Activated CD4-positive, alpha-beta T cell treated with anti-CD3 and anti-CD28 coated beads, Interleukin-2, amount 10 ng/mL, durations not matched to agents 7 days and 5 days (primary cell): Measurements from ENCODE around the gene PTPRD. TPM values are rescaled to one million over a fixed set of nuclear protein-coding genes. Genes with fewer than 3 reads are reported as not detected.

ENCODE experiments used
- CTCF ChIA-PET: fragments of 350-600 bp; sonication (Branson Sonifier 250); formaldehyde crosslinking; loops from one replicate; lab custom pipeline; 2021; ENCODE audit warnings: antibody characterized with exemption; lab: Charles Lee
- POLR2A ChIA-PET: fragments of 350-600 bp; sonication (Branson Sonifier 250); formaldehyde crosslinking; loops from one replicate; lab custom pipeline; 2021; ENCODE audit warnings: antibody characterized with exemption; lab: Charles Lee
- DNase-seq: peaks from one replicate; pipeline ENCODE4 v3.0.0-alpha.2; 2020
- H3K27ac Mint-ChIP-seq: one replicate; pipeline ENCODE4 v1.8.0; 2021; ENCODE audit warnings: mild to moderate bottlenecking, moderate library complexity, mixed read lengths
- H3K27me3 Mint-ChIP-seq: one replicate; pipeline ENCODE4 v1.8.0; 2021; ENCODE audit warnings: mixed read lengths
- H3K36me3 Mint-ChIP-seq: one replicate; pipeline ENCODE4 v1.8.0; 2021; ENCODE audit warnings: low read depth, mixed read lengths
- H3K4me1 Mint-ChIP-seq: one replicate; pipeline ENCODE4 v1.8.0; 2021; ENCODE audit warnings: mixed read lengths
- H3K4me3 Mint-ChIP-seq: one replicate; pipeline ENCODE4 v1.8.0; 2021; ENCODE audit warnings: mild to moderate bottlenecking, moderate library complexity, mixed read lengths
- H3K9me3 Mint-ChIP-seq: one replicate; pipeline ENCODE4 v1.8.0; 2021; ENCODE audit warnings: mixed read lengths
- total RNA-seq, 2 experiments: library from RNA; stranded (reverse); gene quantifications; one replicate each; pipeline ENCODE4 v1.2.3, GENCODE V29; 2021

PTPRD gene
- total RNA-seq, 2 experiments from 2014 or later, result not detected

DNA sequence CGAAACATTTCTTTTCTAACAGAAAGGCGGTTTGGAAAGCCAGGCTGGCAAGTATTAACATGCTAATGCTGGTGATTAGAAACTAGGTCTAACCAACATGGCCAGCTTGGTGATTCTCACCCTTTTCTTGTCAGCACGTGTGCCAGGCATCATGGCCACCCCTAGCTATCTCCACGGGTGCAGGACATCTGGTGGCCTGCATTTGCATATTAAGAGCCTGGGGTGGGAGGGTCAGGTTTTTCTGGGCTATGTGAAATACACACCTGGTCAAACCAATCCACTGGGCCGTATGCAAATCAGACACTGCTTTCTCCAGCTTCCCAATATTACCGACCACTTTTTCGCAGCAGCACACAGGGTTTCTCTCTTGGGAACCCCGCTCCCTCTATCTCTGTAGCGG is 612.1 kb downstream of the PTPRD start:
- no peak overlapping the region for H3K4me3 Mint-ChIP-seq
- H3K36me3 Mint-ChIP-seq, result no peaks in the 10 kb centered on the region
- DNase-seq, result no peak
- H3K9me3 Mint-ChIP-seq, result no peaks in the 10 kb centered on the region
- POLR2A ChIA-PET, result no interaction called here
- no peaks in the 10 kb centered on the region for H3K27me3 Mint-ChIP-seq
- no peaks in the 10 kb centered on the region for H3K4me1 Mint-ChIP-seq
- CTCF ChIA-PET, result no interaction called here
- H3K27ac Mint-ChIP-seq, result no peak overlapping the region

- POLR2A ChIA-PET, result no interaction called here
- no peak for DNase-seq
- H3K4me3 Mint-ChIP-seq, result no peak overlapping the region
- no peaks in the 10 kb centered on the region for H3K36me3 Mint-ChIP-seq
- no peaks in the 10 kb centered on the region for H3K4me1 Mint-ChIP-seq
- H3K27ac Mint-ChIP-seq, result no peak overlapping the region
- CTCF ChIA-PET, result no interaction called here
- H3K9me3 Mint-ChIP-seq, result no peaks in the 10 kb centered on the region
- H3K27me3 Mint-ChIP-seq, result no peaks in the 10 kb centered on the region
Observed at GRCh38 chr9:9998491-9999287, 614.1 kb downstream of the PTPRD start.

GRCh38 chr9:9997585-9997984 is 615.2 kb downstream of the PTPRD start:
- ChIA-PET POLR2A (no interaction called here), CTCF (no interaction called here)
- Mint-ChIP-seq H3K4me1 (no peaks in the 10 kb centered on the region), H3K4me3 (no peak overlapping the region), H3K9me3 (no peaks in the 10 kb centered on the region), H3K27ac (no peak overlapping the region), H3K36me3 (no peaks in the 10 kb centered on the region), H3K27me3 (no peaks in the 10 kb centered on the region)
- DNase-seq, result no peak

DNA sequence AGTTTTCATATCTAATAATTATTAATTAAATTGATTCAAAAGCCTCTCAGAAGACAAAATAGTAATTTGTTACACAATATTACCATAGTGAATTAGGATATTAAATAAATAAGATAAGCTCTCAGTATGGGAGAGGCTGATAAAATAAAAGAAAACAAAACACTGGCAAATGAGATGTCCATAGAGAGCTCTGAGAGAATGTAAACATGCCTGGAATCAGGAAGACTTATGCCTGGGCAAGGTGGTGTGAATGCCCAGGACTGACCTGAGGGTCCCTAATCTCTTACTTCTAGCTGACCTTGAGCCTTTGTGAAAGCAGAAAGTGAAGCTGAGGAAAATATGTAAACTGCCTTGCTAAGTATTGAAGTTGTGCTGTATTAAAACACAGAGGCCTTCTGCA is 616.5 kb downstream of the PTPRD start:
- Mint-ChIP-seq H3K27ac (no peak overlapping the region), H3K27me3 (no peaks in the 10 kb centered on the region), H3K36me3 (no peaks in the 10 kb centered on the region), H3K9me3 (no peaks in the 10 kb centered on the region), H3K4me3 (no peak overlapping the region), H3K4me1 (no peaks in the 10 kb centered on the region)
- ChIA-PET CTCF (no interaction called here), POLR2A (no interaction called here)
- no peak for DNase-seq

DNA sequence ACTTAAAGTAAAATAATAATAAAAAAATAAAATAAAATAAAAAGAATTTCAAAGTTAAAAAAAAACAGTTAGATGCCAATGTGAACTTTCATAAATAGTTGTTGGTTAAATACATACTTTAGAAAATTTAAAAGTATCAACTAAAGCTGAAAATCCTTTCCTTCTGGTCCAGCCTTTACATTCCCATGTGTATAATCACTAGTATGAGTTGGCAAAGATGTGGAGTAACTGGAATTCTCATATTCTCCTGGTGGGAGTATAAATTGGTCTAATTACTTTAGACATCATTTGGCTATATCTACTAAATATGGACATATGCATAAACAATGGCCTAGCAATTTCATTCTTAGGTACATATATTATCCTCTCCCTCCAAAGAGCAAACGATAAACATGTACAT is 619.9 kb downstream of the PTPRD start:
- ChIA-PET CTCF (no interaction called here), POLR2A (no interaction called here)
- no peak for DNase-seq
- Mint-ChIP-seq H3K4me3 (no peak overlapping the region), H3K4me1 (no peaks in the 10 kb centered on the region), H3K9me3 (no peaks in the 10 kb centered on the region), H3K27ac (no peak overlapping the region), H3K36me3 (no peaks in the 10 kb centered on the region), H3K27me3 (no peaks in the 10 kb centered on the region)

DNA sequence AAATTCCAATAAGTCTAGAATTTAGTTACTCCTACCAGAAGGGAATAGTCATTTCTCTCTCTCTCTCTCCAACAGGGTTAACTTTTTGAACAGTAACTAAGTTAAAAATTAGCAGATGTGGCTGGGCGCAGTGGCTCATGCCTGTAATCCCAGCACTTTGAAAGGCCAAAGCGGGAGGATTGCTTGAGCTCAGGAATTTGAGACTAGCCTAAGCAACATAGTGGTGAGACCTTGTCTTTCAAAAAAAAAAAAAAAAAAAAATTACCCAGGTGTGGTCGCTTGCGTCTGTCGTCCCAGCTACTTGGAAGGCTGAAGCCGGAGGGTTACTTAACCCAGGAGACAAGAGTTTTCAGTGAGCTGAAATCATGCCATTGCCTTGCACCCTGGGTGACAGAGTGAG is 639.7 kb downstream of the PTPRD start:
- no peak for DNase-seq
- CTCF ChIA-PET, result no interaction called here
- no peaks in the 10 kb centered on the region for H3K36me3 Mint-ChIP-seq
- H3K4me1 Mint-ChIP-seq, result no peaks in the 10 kb centered on the region
- no peaks in the 10 kb centered on the region for H3K27me3 Mint-ChIP-seq
- no peak overlapping the region for H3K4me3 Mint-ChIP-seq
- H3K9me3 Mint-ChIP-seq, result no peaks in the 10 kb centered on the region
- POLR2A ChIA-PET, result no interaction called here
- no peak overlapping the region for H3K27ac Mint-ChIP-seq

- no peak overlapping the region for H3K4me3 Mint-ChIP-seq
- no peaks in the 10 kb centered on the region for H3K36me3 Mint-ChIP-seq
- no peak for DNase-seq
- no peaks in the 10 kb centered on the region for H3K9me3 Mint-ChIP-seq
- ChIA-PET POLR2A (no interaction called here), CTCF (no interaction called here)
- no peaks in the 10 kb centered on the region for H3K4me1 Mint-ChIP-seq
- no peak overlapping the region for H3K27ac Mint-ChIP-seq
- no peaks in the 10 kb centered on the region for H3K27me3 Mint-ChIP-seq
Observed at GRCh38 chr9:9970514-9970913, 642.3 kb downstream of the PTPRD start.

- Mint-ChIP-seq H3K36me3 (no peaks in the 10 kb centered on the region), H3K27ac (no peak overlapping the region), H3K4me3 (no peak overlapping the region), H3K27me3 (no peaks in the 10 kb centered on the region), H3K9me3 (no peaks in the 10 kb centered on the region), H3K4me1 (no peaks in the 10 kb centered on the region)
- DNase-seq, result no peak
- CTCF ChIA-PET, result no interaction called here
- POLR2A ChIA-PET, result no interaction called here
Observed at GRCh38 chr9:9963841-9964240, 649.0 kb downstream of the PTPRD start.

GRCh38 chr9:9961934-9962333 is 650.9 kb downstream of the PTPRD start:
- H3K36me3 Mint-ChIP-seq, result no peaks in the 10 kb centered on the region
- H3K27ac Mint-ChIP-seq, result no peak overlapping the region
- no peaks in the 10 kb centered on the region for H3K9me3 Mint-ChIP-seq
- CTCF ChIA-PET, result no interaction called here
- POLR2A ChIA-PET, result no interaction called here
- DNase-seq, result no peak
- H3K4me3 Mint-ChIP-seq, result no peak overlapping the region
- H3K27me3 Mint-ChIP-seq, result no peaks in the 10 kb centered on the region
- H3K4me1 Mint-ChIP-seq, result no peaks in the 10 kb centered on the region

GRCh38 chr9:9961487-9961886 is 651.3 kb downstream of the PTPRD start:
- POLR2A ChIA-PET, result no interaction called here
- H3K4me3 Mint-ChIP-seq, result no peak overlapping the region
- H3K27ac Mint-ChIP-seq, result no peak overlapping the region
- no peaks in the 10 kb centered on the region for H3K27me3 Mint-ChIP-seq
- no peaks in the 10 kb centered on the region for H3K36me3 Mint-ChIP-seq
- no peaks in the 10 kb centered on the region for H3K4me1 Mint-ChIP-seq
- H3K9me3 Mint-ChIP-seq, result no peaks in the 10 kb centered on the region
- CTCF ChIA-PET, result no interaction called here
- DNase-seq, result no peak

- CTCF ChIA-PET, result no interaction called here
- no peak overlapping the region for H3K4me3 Mint-ChIP-seq
- H3K4me1 Mint-ChIP-seq, result no peaks in the 10 kb centered on the region
- H3K36me3 Mint-ChIP-seq, result no peaks in the 10 kb centered on the region
- DNase-seq, result no peak
- POLR2A ChIA-PET, result no interaction called here
- H3K9me3 Mint-ChIP-seq, result no peaks in the 10 kb centered on the region
- H3K27ac Mint-ChIP-seq, result no peak overlapping the region
- no peaks in the 10 kb centered on the region for H3K27me3 Mint-ChIP-seq
Observed at GRCh38 chr9:9951556-9952160, 661.1 kb downstream of the PTPRD start.

- H3K4me3 Mint-ChIP-seq, result no peak overlapping the region
- no peaks in the 10 kb centered on the region for H3K4me1 Mint-ChIP-seq
- H3K36me3 Mint-ChIP-seq, result no peaks in the 10 kb centered on the region
- POLR2A ChIA-PET, result no interaction called here
- no peak overlapping the region for H3K27ac Mint-ChIP-seq
- no peaks in the 10 kb centered on the region for H3K9me3 Mint-ChIP-seq
- DNase-seq, result no peak
- CTCF ChIA-PET, result no interaction called here
- no peaks in the 10 kb centered on the region for H3K27me3 Mint-ChIP-seq
Observed at GRCh38 chr9:9950813-9951212, 662.0 kb downstream of the PTPRD start.

DNA sequence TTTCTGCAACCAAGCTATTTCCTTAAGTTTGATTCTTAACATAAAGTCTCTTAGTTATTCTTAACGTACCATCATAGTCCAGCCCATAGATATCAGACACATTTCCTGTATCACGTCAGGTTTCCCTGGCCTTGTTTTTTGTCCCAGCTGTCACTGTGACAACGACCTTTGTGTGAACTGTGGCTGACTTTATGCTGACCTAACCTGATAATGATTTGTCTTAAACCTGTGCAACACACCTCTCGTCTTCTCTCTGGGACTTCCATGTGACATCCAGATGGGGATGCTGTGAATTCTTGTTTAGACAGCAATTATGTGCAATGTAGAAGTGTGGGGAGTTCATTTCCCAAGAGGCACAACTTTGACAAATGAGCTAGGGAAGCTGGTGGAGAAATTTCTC is 662.8 kb downstream of the PTPRD start:
- H3K4me1 Mint-ChIP-seq, result no peaks in the 10 kb centered on the region
- ChIA-PET POLR2A (no interaction called here), CTCF (no interaction called here)
- no peak overlapping the region for H3K27ac Mint-ChIP-seq
- no peak for DNase-seq
- no peaks in the 10 kb centered on the region for H3K27me3 Mint-ChIP-seq
- no peak overlapping the region for H3K4me3 Mint-ChIP-seq
- H3K36me3 Mint-ChIP-seq, result no peaks in the 10 kb centered on the region
- H3K9me3 Mint-ChIP-seq, result no peaks in the 10 kb centered on the region

DNA sequence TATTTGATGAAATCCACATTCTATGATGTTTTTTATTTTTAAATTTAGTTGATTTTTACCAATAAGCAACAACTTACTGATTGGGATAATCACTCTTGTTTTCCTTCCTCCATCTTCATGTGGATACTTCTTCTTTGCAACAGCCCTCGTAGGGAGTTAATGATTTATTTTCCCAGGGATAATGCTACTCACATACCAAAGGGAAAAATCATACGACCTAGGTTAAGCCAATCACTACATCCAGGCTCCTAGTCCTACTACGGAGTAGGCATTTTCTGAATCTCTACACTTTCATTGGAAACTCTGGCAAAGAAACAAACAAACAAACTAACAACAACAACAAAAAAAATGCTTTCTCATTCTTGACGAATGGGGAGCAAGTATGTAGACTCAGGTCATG is 663.4 kb downstream of the PTPRD start:
- CTCF ChIA-PET, result no interaction called here
- no peak overlapping the region for H3K27ac Mint-ChIP-seq
- POLR2A ChIA-PET, result no interaction called here
- no peaks in the 10 kb centered on the region for H3K36me3 Mint-ChIP-seq
- H3K4me3 Mint-ChIP-seq, result no peak overlapping the region
- H3K9me3 Mint-ChIP-seq, result no peaks in the 10 kb centered on the region
- no peak for DNase-seq
- no peaks in the 10 kb centered on the region for H3K4me1 Mint-ChIP-seq
- no peaks in the 10 kb centered on the region for H3K27me3 Mint-ChIP-seq
